ENCODE data around the gene AKAP13. TPM values are rescaled to one million over a fixed set of nuclear protein-coding genes. Genes with fewer than 3 reads are reported as not detected.

AKAP13 gene
- total and polyA plus RNA-seq, 2 of the 8 experiments (the other 6 are each of a cell fraction or from before 2014, with no cell fraction given), result 14.0 to 46.2 TPM

- no peak for DNase-seq (ENCODE audit: low read depth in 1 of 2, low spot score in 2 of 2)
- no peak for TF ChIP-seq SIX5 (IDR thresholded peaks at IDR 0.05; ENCODE audit: low read depth, low read length)
- TF ChIP-seq KDM1A (IDR thresholded peaks at IDR 0.05; ENCODE audit: borderline replicate concordance, low read length), result no peak
These were observed 374.6 kb downstream of the AKAP13 start for GRCh38 chr15:85754989-85755388.

More at GRCh38 chr15:85754989-85755388, 374.6 kb downstream of the AKAP13 start:
- Histone ChIP-seq H2BK120ac (replicated peaks; ENCODE audit: low read depth, low read length) (no peak overlapping the region), H3K27me3 (replicated peaks in 1 of 4; ENCODE audit: control insufficient read depth in 3 of 4, extremely low read depth in 1 of 4, insufficient read depth in 3 of 4, low read length in 3 of 4) (no peaks in the 10 kb centered on the region), H3K23me2 (ENCODE audit: low read depth, low read length) (peaks cover 2% of the 10 kb centered on the region; the same call in 1 of the 2 replicates), H2BK5ac (ENCODE audit: low read depth, low read length) (0 out of 2 replicates have a peak overlapping the region, but pooled peaks have one; percentile 40), H4K91ac (replicated peaks; ENCODE audit: insufficient read length, low read length) (no peak overlapping the region), H3K4me1 (replicated peaks in 1 of 4; ENCODE audit: control insufficient read depth in 3 of 4, insufficient read depth in 4 of 4, low read length in 3 of 4) (peaks cover 3 to 29% (median 23%) of the 10 kb centered on the region in 4 experiments), H3K27ac (ENCODE audit: low read depth, low read length) (no peak overlapping the region), H2BK20ac (ENCODE audit: low read length) (no peak overlapping the region), H4K5ac (ENCODE audit: insufficient read length, low read depth, low read length) (no peak overlapping the region), H4K20me1 (replicated peaks in 1 of 2; ENCODE audit: control insufficient read depth in 1 of 2, insufficient read depth in 2 of 2, low read length in 2 of 2) (peaks cover 0 to 7% of the 10 kb centered on the region in 2 experiments), H3K18ac (ENCODE audit: extremely low read depth, low read length) (no peak overlapping the region), H2BK15ac (ENCODE audit: low read length) (no peak overlapping the region), H3K36me3 (ENCODE audit: control insufficient read depth in 2 of 4, insufficient read depth in 4 of 4, low read length in 3 of 4) (peaks cover 0 to 7% (median 1%) of the 10 kb centered on the region in 4 experiments; a peak in 3 of 8 replicates), H3K23ac (ENCODE audit: insufficient read length) (no peak overlapping the region), H2AFZ (ENCODE audit: low read length) (no peak overlapping the region), H3K4ac (replicated peaks; ENCODE audit: insufficient read length, low read depth, low read length) (no peak overlapping the region), H3K9ac (replicated peaks in 1 of 4; ENCODE audit: extremely low read depth in 1 of 4, low read depth in 3 of 4, low read length in 3 of 4) (no peak overlapping the region), H3K79me1 (ENCODE audit: low read depth, low read length) (peaks cover 5% of the 10 kb centered on the region), H4K8ac (ENCODE audit: extremely low read depth, insufficient read depth, low read length) (peak overlapping the region; percentile 59), H3K14ac (ENCODE audit: insufficient read length) (no peak overlapping the region), H3K79me2 (ENCODE audit: control insufficient read depth in 1 of 2, insufficient read depth in 2 of 2, low read length in 2 of 2) (no peaks in the 10 kb centered on the region), H3K9me3 (ENCODE audit: insufficient read depth in 2 of 2, low read depth in 1 of 2, low read length in 1 of 2) (no peaks in the 10 kb centered on the region), H2BK12ac (ENCODE audit: low read depth, low read length) (no peak overlapping the region), H3K4me2 (ENCODE audit: insufficient read depth in 1 of 2, low read depth in 2 of 2, low read length in 2 of 2) (no peak overlapping the region), H3K56ac (replicated peaks; ENCODE audit: insufficient read length, low read depth, low read length) (no peak overlapping the region), H3K4me3 (ENCODE audit: extremely low read depth in 1 of 4, insufficient read depth in 2 of 4, low read depth in 3 of 4, low read length in 4 of 4) (no peak overlapping the region), H2AK5ac (ENCODE audit: low read depth, low read length) (no peak overlapping the region)
- POLR2A ChIA-PET (ENCODE audit: partially characterized antibody), result no interaction called here
- CTCF ChIA-PET (ENCODE audit: partially characterized antibody), result interaction anchor here (1.0 to 1.9 kb wide), 5 partner anchors 25 to 85 kb away, joined by 3 to 5 read pairs (median 4); no protein-coding TSS in a partner anchor
- no peak for FAIRE-seq
- 91% methylated on average over 7 of the region's 7 CpGs; no CpG with 5 or more reads in 1 of the 2 experiments for WGBS, 2 experiments (ENCODE audit: extremely low coverage in 1 of 2, insufficient coverage in 1 of 2, insufficient read length in 1 of 2, insufficient replicate concordance in 2 of 2, low coverage in 1 of 2, low lambda C conversion rate in 2 of 2, missing lambda C conversion rate in 1 of 2)

Data from H1 (cell line).